Esophagus muscularis mucosa (tissue), 4 donors: ENCODE results near the gene FTCD. TPM values are rescaled to one million over a fixed set of nuclear protein-coding genes. Genes with fewer than 3 reads are reported as not detected.

Experiments used
- DNase-seq: peaks from one replicate; pipeline ENCODE4 v3.0.0-alpha.2; 2017; ENCODE audit errors: extremely low spot score
- H3K27ac ChIP-seq, 4 donors: fragments of 200-600 bp; sonication (generic); replicated peaks in 1 of 4; 1 replicate in 3 of 4; 2 replicates in 1 of 4; pipeline ENCODE4 v1.5.1; 2016 to 2019; ENCODE audit warnings: mild to moderate bottlenecking in 1 of 4
- H3K27me3 ChIP-seq, 4 donors: fragments of 200-600 bp; sonication (generic); one replicate each; pipeline versions ENCODE4 v1.5.1 to v1.6.0; 2016 to 2019
- H3K36me3 ChIP-seq, 4 donors: fragments of 200-600 bp; sonication (generic); one replicate each; pipeline ENCODE4 v1.5.1; 2016 to 2019
- H3K4me1 ChIP-seq, 4 donors: fragments of 200-600 bp; sonication (generic); one replicate each; pipeline ENCODE4 v1.5.1; 2016 to 2019
- H3K4me3 ChIP-seq, 4 donors: fragments of 200-600 bp; sonication (generic); 1 replicate in 2 of 4; 2 replicates in 2 of 4; pipeline ENCODE4 v1.5.1; 2016 to 2019; ENCODE audit warnings: mild to moderate bottlenecking in 4 of 4, moderate library complexity in 1 of 4
- H3K9me3 ChIP-seq, 4 donors: fragments of 200-600 bp; sonication (generic); 1 replicate in 3 of 4; 2 replicates in 1 of 4; pipeline ENCODE4 v1.5.1; 2016 to 2019
- CTCF ChIP-seq, 3 experiments: fragments of 200-600 bp in 2 of 3; fragments of 450-650 bp in 1 of 3; sonication (generic) in 2 of 3; IDR thresholded peaks; one replicate each; pipeline ENCODE4 v1.5.1; 2017 to 2019; ENCODE audit warnings: antibody characterized with exemption in 3 of 3, mild to moderate bottlenecking in 2 of 3, moderate library complexity in 1 of 3
- EP300 ChIP-seq: sonication (generic); formaldehyde crosslinking; IDR thresholded peaks from one replicate; pipeline ENCODE4 v1.6.1; 2017; ENCODE audit warnings: antibody characterized with exemption
- POLR2A ChIP-seq: fragments of 450-650 bp; IDR thresholded peaks from one replicate; pipeline ENCODE4 v1.6.1; 2017; ENCODE audit warnings: antibody characterized with exemption, moderate library complexity, mild to moderate bottlenecking, low read depth
- POLR2AphosphoS5 ChIP-seq, 2 donors: sonication (generic); formaldehyde crosslinking; IDR thresholded peaks; one replicate each; pipeline ENCODE4 v1.6.1; 2017; ENCODE audit warnings: antibody characterized with exemption in 2 of 2
- WGBS: methylation state at CpG from one replicate; pipeline ENCODE4 v1.1.5; 2018; 5-methylcytosine and 5-hydroxymethylcytosine counted together
- intact Hi-C: fragments of 100-400 bp; cut with DNase I; formaldehyde crosslinking; loops from one replicate; pipeline ENCODE4 v1.15.1; 2023
- total RNA-seq, 4 donors: library from RNA; depleted of rRNA; stranded (reverse); fragments of >200 nt; gene quantifications; one replicate each; pipeline versions ENCODE4 v1.1.0 to v1.2.1, GENCODE V29; 2016

FTCD gene
- total RNA-seq, 4 donors from 2014 or later, result 0.26 to 2.5 (median 1.2) TPM; not detected in 1

DNA sequence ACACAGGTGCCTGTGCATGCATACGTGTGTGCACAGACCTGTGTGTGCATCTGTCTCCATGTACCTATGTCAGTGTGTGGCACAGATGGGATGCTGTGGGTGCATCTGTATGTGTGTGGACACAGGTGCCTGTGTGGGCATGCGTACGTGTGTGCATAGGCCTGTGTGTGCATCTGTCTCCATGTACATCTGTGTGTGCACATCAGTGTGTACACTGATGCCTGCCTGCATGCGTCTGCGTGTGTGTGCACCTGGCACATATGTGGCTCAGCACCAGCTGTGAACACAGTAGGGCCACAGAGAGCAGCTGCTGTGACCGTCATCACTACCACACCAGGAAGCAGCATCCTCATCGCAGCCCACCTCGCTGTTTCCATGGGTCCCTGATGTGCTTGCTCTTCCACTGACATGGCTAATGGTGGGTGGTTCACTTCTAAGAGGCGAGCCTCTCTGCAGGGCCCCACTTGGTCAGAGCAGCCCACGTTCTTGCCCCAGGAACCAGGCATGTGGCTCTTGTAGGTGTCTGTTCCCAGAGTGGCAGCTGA is 38.5 kb upstream of the FTCD start:
- WGBS, result 95% methylated on average over 9 of the region's 10 CpGs
- Histone ChIP-seq H3K4me1 (peaks cover 21 to 26% (median 23%) of the 10 kb centered on the region in 4 donors), H3K36me3 (peaks cover 49 to 96% (median 85%) of the 10 kb centered on the region in 4 donors), H3K27ac (no peak overlapping the region), H3K9me3 (no peaks in the 10 kb centered on the region), H3K4me3 (no peak overlapping the region), H3K27me3 (no peaks in the 10 kb centered on the region)
- DNase-seq, result no peak
- TF ChIP-seq POLR2A (no peak), EP300 (no peak), CTCF (IDR thresholded peaks at IDR 0.05) (no peak), POLR2AphosphoS5 (IDR thresholded peaks at IDR 0.05) (no peak)
- intact Hi-C loops, result no loop called here

DNA sequence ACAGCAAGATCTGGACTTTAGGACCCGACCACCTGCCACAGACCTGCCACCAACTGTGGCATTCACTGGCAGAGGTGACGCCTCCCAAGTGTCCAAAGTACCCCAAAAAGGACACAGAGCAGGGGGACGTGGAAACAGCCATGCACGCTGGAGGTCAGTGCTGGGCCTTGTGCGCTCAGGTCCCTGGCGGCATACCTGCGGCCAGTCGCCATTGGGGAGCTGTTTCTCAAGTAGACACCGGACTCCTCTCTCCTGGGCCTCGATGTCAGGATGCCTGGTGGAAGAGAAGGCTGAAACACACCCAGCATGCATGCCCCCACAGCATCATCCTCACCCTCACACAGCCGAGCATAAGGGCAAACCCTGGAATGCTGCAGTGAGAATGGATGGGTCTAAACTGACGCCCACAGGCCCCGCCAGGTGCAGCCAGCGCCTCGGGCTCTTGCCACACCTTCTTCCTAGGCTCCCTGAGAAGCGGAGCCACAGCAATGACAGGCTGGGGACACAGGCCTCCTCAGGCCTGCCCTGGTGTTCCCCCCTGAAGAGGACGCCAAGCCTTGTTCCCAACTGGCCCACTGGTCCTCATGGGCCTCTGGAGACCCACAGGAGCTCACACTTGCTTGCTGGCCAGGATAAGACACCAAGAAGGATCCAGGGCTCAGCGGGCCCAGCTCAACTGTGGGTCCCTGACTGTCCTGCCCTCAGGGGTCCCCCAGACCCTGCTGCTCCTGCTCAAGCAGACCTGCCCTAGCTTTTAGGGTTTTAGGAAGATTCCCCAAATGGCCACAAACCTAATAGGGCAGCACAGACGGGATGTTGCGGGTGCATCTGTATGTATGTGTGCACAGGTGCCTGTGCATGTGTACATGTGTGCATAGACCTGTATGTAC is 36.6 kb upstream of the FTCD start:
- no peak for DNase-seq
- Histone ChIP-seq H3K27me3 (no peaks in the 10 kb centered on the region), H3K27ac (no peak overlapping the region), H3K9me3 (no peaks in the 10 kb centered on the region), H3K4me1 (peaks cover 33 to 39% (median 37%) of the 10 kb centered on the region in 4 donors), H3K4me3 (no peak overlapping the region), H3K36me3 (peaks cover 39 to 78% (median 72%) of the 10 kb centered on the region in 4 donors)
- no peak for TF ChIP-seq CTCF (IDR thresholded peaks at IDR 0.05)
- TF ChIP-seq POLR2AphosphoS5 (IDR thresholded peaks at IDR 0.05), result no peak
- TF ChIP-seq POLR2A, result no peak
- no peak for TF ChIP-seq EP300
- 92% methylated on average over 11 of the region's 20 CpGs for WGBS
- intact Hi-C loops, result no loop called here

DNA sequence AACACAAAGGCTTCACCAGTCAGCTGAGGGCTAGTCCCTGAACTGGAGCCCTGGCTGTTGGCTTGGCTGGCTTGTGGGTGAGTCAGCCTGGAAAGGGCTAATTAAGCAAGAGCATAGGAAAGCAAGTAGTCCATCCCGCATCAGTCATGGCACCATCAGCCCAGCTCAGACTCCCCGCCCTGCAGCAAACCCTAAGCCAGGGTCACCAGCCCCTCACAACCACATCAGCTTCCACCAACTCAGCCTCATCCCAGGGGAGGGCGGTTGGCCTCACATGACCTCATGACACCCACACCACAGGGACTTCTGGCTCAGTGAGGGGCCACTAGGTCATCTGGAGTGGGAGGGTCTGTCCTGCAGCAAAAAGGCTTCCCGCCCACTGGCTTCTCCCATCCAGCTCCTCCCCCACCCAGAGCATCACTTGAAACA is 35.9 kb upstream of the FTCD start:
- intact Hi-C loops, result no loop called here
- H3K4me1 ChIP-seq, result peaks cover 33 to 39% (median 37%) of the 10 kb centered on the region in 4 donors
- H3K27me3 ChIP-seq, result no peaks in the 10 kb centered on the region
- TF ChIP-seq POLR2AphosphoS5 (IDR thresholded peaks at IDR 0.05) (peak in 1 of 2 donors; percentile 23), POLR2A (no peak)
- 86% methylated on average over 4 of the region's 4 CpGs for whole genome bisulfite sequencing
- no peak for DNase-seq
- H3K36me3 ChIP-seq, result peaks cover 33 to 72% (median 65%) of the 10 kb centered on the region in 4 donors
- H3K9me3 ChIP-seq, result no peaks in the 10 kb centered on the region
- H3K4me3 ChIP-seq, result no peak overlapping the region
- H3K27ac ChIP-seq, result peak overlapping the region in 3 of 4 donors; percentile 37 to 48 (median 43)

- Histone ChIP-seq H3K9me3 (no peaks in the 10 kb centered on the region), H3K27me3 (no peaks in the 10 kb centered on the region), H3K4me1 (peaks cover 36 to 40% (median 37%) of the 10 kb centered on the region in 4 donors), H3K4me3 (no peak overlapping the region), H3K36me3 (peaks cover 27 to 65% (median 59%) of the 10 kb centered on the region in 4 donors), H3K27ac (peak overlapping the region; percentile 37 to 78 (median 52))
- TF ChIP-seq CTCF (IDR thresholded peaks at IDR 0.05) (no peak), EP300 (no peak), POLR2A (no peak), POLR2AphosphoS5 (IDR thresholded peaks at IDR 0.05) (no peak)
- intact Hi-C loops, result no loop called here
- 95% methylated on average over 10 of the region's 15 CpGs for WGBS
- DNase-seq, result no peak
Measured at GRCh38 chr21:46190491-46191131, 35.2 kb upstream of the FTCD start.
